GM10266 (cell line): ENCODE measurements around the gene SMARCC2.

ENCODE experiments used
- DNase-seq: peaks from one replicate; pipeline ENCODE4 v3.0.0; 2012; ENCODE audit errors: extremely low spot score
- CTCF ChIP-seq: IDR thresholded peaks from 2 replicates; pipeline ENCODE4 v1.5.1; 2012; ENCODE audit warnings: mild to moderate bottlenecking, low read depth; ENCODE audit not compliant: control insufficient read depth, insufficient read depth; ENCODE audit errors: missing control alignments

The SMARCC2 gene

GRCh38 chr12:56188778-56189098 is 545 bp downstream of the SMARCC2 start:
- no peak for TF ChIP-seq CTCF
- peak; percentile 43 for DNase-seq

- TF ChIP-seq CTCF, result no peak
- no peak for DNase-seq
Measured at GRCh38 chr12:56188131-56188777, 1.0 kb downstream of the SMARCC2 start.

DNA sequence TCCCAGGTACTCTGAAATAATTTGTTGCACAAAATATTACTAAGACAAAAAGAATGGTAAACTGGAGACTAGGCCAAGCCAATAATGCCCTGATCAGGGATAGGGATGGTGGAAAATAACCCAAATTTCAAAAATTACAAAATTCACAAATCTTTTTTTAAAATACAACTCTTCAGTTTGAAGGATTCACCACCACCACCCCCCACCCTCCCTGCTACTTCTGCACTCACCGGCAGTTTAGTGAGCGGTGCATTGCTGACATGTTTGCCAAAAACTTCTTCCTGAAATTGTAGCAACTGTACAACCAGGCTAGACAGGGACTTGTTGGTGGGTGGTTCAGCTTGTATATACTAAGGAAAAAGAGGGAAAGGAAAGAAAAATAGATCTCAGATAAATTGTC is 2.3 kb downstream of the SMARCC2 start:
- TF ChIP-seq CTCF, result no peak
- DNase-seq, result no peak

- DNase-seq, result no peak
- no peak for TF ChIP-seq CTCF
Measured at GRCh38 chr12:56178347-56178746, 10.9 kb downstream of the SMARCC2 start.

GRCh38 chr12:56172839-56173238 is 16.4 kb downstream of the SMARCC2 start:
- TF ChIP-seq CTCF, result no peak
- DNase-seq, result no peak

GRCh38 chr12:56169229-56169759 is 20.0 kb downstream of the SMARCC2 start:
- no peak for TF ChIP-seq CTCF
- no peak for DNase-seq

DNA sequence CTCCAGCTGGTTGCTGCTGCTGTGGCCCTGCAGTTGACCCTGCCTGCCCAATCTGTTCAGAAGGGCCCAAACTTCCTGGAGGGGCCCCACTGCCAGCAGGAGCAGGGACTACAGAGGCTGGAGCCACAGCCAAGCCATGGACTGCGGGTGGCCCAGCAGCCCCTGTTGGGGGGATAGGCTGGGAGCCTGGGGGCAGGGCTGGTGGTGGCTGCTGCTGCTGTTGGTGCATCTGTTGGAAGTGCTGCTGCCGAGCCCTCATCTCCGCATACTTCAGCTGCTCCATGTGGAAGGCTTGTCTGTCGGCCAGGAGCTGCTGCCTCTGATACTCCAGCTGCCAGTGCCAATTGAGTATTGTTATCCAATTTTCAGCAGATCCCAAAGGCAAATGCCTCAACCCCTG is 23.9 kb downstream of the SMARCC2 start:
- no peak for TF ChIP-seq CTCF
- DNase-seq, result no peak
